Kidney capillary endothelial cell (primary cell): ENCODE measurements around the gene PALD1.
"Not testable (repeated sequence)": the region's sequence is repeated elsewhere in the genome, so short reads cannot be mapped to it uniquely, and the experiment has no call there.

Experiments
- DNase-seq: peaks from one replicate; pipeline ENCODE4 v3.0.0-alpha.2; 2018; ENCODE audit warnings: low spot score

The PALD1 gene

DNA sequence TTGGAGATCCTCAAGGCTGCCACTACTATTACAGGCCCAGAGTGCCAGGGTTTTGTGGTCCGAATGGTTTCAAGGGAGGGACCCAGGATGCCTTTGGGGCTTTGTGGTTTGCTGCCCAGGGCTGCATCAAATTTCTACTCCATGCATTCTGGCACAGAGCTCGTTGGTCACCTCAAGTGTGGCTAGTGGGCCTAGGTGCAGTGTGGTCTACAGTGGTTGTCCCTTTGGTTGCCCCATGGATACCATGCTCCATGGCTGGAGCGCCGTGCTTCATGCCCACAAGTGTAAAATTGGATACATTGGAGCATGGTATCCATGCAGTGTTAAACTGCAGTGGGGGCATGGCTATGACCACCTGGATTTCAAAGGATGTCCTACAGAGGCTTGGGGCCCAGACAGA lies 129.4 kb downstream of the PALD1 start:
- DNase-seq, result no peak

GRCh38 chr10:70613941-70614340 lies 135.4 kb downstream of the PALD1 start:
- no peak for DNase-seq

- DNase-seq, result not testable (repeated sequence)
Measured at GRCh38 chr10:70614364-70614763, 135.8 kb downstream of the PALD1 start.

DNA sequence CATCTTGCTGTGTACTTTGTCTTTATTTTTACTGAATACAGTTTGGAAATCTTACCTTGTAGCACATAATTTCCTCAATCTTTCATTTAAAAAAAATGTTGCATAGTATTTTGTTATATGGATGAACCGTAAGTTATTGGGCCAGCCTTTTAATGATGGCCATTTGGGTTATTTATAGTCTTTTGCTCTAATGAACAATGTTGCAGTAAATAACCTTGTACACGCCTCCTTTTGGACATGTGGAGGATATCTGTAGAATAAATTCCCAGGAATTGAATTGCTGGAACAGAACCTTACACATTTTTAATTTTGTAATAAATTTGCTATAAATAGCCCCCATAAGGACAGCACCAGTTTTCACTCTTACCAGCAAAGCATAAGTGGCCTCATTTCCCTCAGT lies 136.6 kb downstream of the PALD1 start:
- DNase-seq, result no peak

DNA sequence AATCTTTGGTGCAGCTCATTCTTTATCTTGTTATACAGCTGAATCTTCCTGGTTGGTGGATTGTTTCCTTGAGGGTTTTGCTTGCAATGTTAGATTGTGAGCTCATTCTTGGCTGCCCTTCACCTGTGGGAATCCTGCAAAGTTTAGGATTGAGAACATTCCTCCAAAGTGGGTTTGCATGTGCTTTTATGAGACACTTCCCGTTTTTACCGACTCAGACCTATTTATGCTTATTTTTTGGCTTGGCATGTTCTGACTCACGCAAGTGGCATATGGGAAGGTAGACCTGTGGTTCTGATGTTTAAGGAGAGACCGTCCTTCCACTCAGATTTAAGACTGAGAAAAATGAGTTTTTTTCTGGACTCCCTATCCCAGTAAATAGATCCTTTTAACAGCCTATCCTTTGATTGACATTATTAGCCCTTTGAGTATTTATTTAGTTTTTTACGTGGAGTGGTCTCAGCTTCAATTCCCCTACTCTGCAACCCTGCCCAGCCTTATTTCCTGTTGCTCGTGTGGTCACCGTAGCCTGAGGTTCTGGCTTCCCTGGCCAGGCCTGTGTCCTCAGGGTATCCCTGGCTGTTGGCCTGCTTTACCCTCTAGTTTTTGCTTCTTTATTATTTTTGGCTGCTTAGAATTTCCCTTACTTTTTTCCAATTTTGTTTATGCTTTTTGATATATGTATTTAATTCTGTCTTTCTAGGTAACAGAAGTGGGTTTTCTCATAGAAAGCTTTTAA lies 137.4 kb downstream of the PALD1 start:
- no peak for DNase-seq

DNA sequence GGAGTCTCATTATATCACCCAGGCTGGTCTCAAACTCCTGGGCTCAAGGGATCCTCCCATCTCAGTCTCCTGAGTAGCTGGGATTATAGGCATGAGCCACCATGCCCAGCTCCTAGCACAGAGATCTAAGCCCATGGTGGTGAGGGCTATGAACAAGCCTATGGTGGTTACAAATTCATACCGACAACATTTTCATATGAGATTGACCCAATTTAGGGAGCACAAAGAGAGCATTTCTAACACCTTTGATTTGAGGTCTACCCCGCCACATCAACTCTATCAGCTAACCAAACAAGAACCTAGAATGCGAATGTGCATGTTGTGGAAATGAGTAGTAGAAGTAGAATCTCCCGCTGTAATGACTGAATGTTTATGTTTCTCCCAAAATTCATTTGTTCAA lies 138.2 kb downstream of the PALD1 start:
- no peak for DNase-seq
